HCT116 (cell line): ENCODE measurements around the gene RASL11A.

Experiments
- CTCF ChIP-seq, 3 experiments: fragments of 200-600 bp in 1 of 3; sonication (generic) in 1 of 3; IDR thresholded peaks in 2 of 3; conservative IDR thresholded peaks in 1 of 3; 2 replicates each; pipeline ENCODE4 v1.5.1; 2012 to 2017; ENCODE audit warnings: low read depth in 2 of 3, low read length in 2 of 3, antibody characterized with exemption in 1 of 3, borderline replicate concordance in 1 of 3, control low read depth in 1 of 3, mild to moderate bottlenecking in 1 of 3, mixed read lengths in 1 of 3, mixed run types in 1 of 3, moderate library complexity in 1 of 3; ENCODE audit not compliant: insufficient read depth in 1 of 3
- ELF1 ChIP-seq: IDR thresholded peaks from 2 replicates; pipeline ENCODE4 v1.6.1; 2012; ENCODE audit warnings: low read depth, borderline replicate concordance
- EZH2 ChIP-seq: fragments of 200-600 bp; sonication (generic); IDR thresholded peaks from 2 replicates; pipeline ENCODE4 v1.6.1; 2017; ENCODE audit warnings: antibody characterized with exemption, mixed run types
- EZH2phosphoT487 ChIP-seq: fragments of 200-600 bp; IDR thresholded peaks from 2 replicates; pipeline ENCODE4 v1.6.1; 2018; ENCODE audit warnings: antibody characterized with exemption, borderline replicate concordance
- POLR2A ChIP-seq: IDR thresholded peaks from 2 replicates; pipeline ENCODE4 v1.7.0; 2011; ENCODE audit warnings: borderline replicate concordance; ENCODE audit not compliant: insufficient read depth, insufficient read length; ENCODE audit errors: extremely low read depth
- YY1 ChIP-seq: IDR thresholded peaks from 2 replicates; pipeline ENCODE4 v1.6.1; 2011; ENCODE audit warnings: low read length, low read depth, moderate library complexity, mild to moderate bottlenecking; ENCODE audit not compliant: insufficient replicate concordance; ENCODE audit errors: extremely low read depth
- ZFX ChIP-seq: fragments of 450-650 bp; IDR thresholded peaks from 2 replicates; pipeline ENCODE4 v1.6.1; 2017
- TF ChIP-seq, protein P1 (sequence below): IDR thresholded peaks from 2 replicates; pipeline ENCODE4 v1.6.1; 2012; ENCODE audit warnings: low read depth

GRCh38 chr13:27257233-27257568 is 13.4 kb upstream of the RASL11A start:
- no peak for TF ChIP-seq CTCF (IDR thresholded peaks at IDR 0.05 in 2 of 3, conservative IDR thresholded peaks at IDR 0.05 in 1 of 3; ENCODE audit: borderline replicate concordance in 1 of 3, insufficient read depth in 1 of 3, low read depth in 2 of 3, low read length in 2 of 3)
- no peak for TF ChIP-seq ZFX
- no peak for TF ChIP-seq EZH2
- TF ChIP-seq, protein P1, sequence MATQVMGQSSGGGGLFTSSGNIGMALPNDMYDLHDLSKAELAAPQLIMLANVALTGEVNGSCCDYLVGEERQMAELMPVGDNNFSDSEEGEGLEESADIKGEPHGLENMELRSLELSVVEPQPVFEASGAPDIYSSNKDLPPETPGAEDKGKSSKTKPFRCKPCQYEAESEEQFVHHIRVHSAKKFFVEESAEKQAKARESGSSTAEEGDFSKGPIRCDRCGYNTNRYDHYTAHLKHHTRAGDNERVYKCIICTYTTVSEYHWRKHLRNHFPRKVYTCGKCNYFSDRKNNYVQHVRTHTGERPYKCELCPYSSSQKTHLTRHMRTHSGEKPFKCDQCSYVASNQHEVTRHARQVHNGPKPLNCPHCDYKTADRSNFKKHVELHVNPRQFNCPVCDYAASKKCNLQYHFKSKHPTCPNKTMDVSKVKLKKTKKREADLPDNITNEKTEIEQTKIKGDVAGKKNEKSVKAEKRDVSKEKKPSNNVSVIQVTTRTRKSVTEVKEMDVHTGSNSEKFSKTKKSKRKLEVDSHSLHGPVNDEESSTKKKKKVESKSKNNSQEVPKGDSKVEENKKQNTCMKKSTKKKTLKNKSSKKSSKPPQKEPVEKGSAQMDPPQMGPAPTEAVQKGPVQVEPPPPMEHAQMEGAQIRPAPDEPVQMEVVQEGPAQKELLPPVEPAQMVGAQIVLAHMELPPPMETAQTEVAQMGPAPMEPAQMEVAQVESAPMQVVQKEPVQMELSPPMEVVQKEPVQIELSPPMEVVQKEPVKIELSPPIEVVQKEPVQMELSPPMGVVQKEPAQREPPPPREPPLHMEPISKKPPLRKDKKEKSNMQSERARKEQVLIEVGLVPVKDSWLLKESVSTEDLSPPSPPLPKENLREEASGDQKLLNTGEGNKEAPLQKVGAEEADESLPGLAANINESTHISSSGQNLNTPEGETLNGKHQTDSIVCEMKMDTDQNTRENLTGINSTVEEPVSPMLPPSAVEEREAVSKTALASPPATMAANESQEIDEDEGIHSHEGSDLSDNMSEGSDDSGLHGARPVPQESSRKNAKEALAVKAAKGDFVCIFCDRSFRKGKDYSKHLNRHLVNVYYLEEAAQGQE: no peak
- TF ChIP-seq YY1: no peak
- no peak for TF ChIP-seq POLR2A
- no peak for TF ChIP-seq EZH2phosphoT487
- no peak for TF ChIP-seq ELF1
